H1 (cell line): ENCODE data around the gene MNX1.

Experiments
- CREB1 ChIP-seq: IDR thresholded peaks from 2 replicates; pipeline ENCODE4 v1.6.1; 2012; ENCODE audit warnings: inconsistent platforms
- CTCF ChIP-seq, 3 experiments: IDR thresholded peaks; 1 replicate in 2 of 3; 2 replicates in 1 of 3; pipeline versions ENCODE4 v1.5.1 to v1.6.1; 2011; ENCODE audit warnings: low read length in 3 of 3, mild to moderate bottlenecking in 3 of 3, inconsistent platforms in 2 of 3, low read depth in 1 of 3, moderate library complexity in 1 of 3; ENCODE audit not compliant: insufficient read depth in 1 of 3; ENCODE audit errors: control extremely low read depth in 1 of 3
- EZH2 ChIP-seq: fragments of 200-600 bp; sonication (generic); IDR thresholded peaks from 2 replicates; pipeline ENCODE4 v1.7.1; 2012; ENCODE audit warnings: low read depth, mild to moderate bottlenecking, moderate library complexity, low read length, inconsistent platforms; ENCODE audit not compliant: severe bottlenecking
- GTF2F1 ChIP-seq: IDR thresholded peaks from 2 replicates; pipeline ENCODE4 v1.6.1; 2012; ENCODE audit warnings: low read depth, low read length, improper control_type of control experiment, borderline replicate concordance
- KDM1A ChIP-seq: fragments of 200-600, 300-600 bp; sonication (generic); IDR thresholded peaks from 2 replicates; pipeline ENCODE4 v1.7.1; 2016; ENCODE audit warnings: mild to moderate bottlenecking, low read length, borderline replicate concordance
- POLR2A ChIP-seq, 2 experiments: IDR thresholded peaks; 1 replicate in 1 of 2; 2 replicates in 1 of 2; pipeline ENCODE4 v1.6.1; 2011; ENCODE audit warnings: low read depth in 2 of 2, low read length in 2 of 2, mild to moderate bottlenecking in 2 of 2; ENCODE audit errors: control extremely low read depth in 1 of 2
- POLR2AphosphoS5 ChIP-seq: IDR thresholded peaks from 2 replicates; pipeline ENCODE4 v1.6.1; 2011; ENCODE audit warnings: low read depth, low read length
- ZNF274 ChIP-seq: IDR thresholded peaks from 2 replicates; pipeline ENCODE4 v1.7.0; 2012; ENCODE audit warnings: low read length, borderline replicate concordance; ENCODE audit errors: extremely low read depth

GRCh38 chr7:157035302-157035701 lies 24.8 kb upstream of the MNX1 start:
- TF ChIP-seq CTCF (IDR thresholded peaks at IDR 0.05; ENCODE audit: control extremely low read depth in 1 of 3, insufficient read depth in 1 of 3, low read depth in 1 of 3, low read length in 3 of 3) (no peak), EZH2 (no peak), POLR2A (IDR thresholded peaks at IDR 0.05; ENCODE audit: control extremely low read depth in 1 of 2, low read depth in 2 of 2, low read length in 2 of 2) (no peak), POLR2AphosphoS5 (no peak), ZNF274 (no peak), GTF2F1 (no peak), KDM1A (no peak), CREB1 (no peak)
